B cell (primary cell): Measurements from ENCODE around the gene KARS1. TPM values are rescaled to one million over a fixed set of nuclear protein-coding genes. Genes with fewer than 3 reads are reported as not detected.

Experiments
- ATAC-seq: fragments of 200-7000 bp; cut with Tn5 transposase; one replicate; pipeline ENCODE4 v1.10.0; 2021; ENCODE audit warnings: low read depth, mild to moderate bottlenecking, moderate number of reproducible peaks, moderate library complexity
- CTCF ChIA-PET: fragments of 350-600 bp; sonication (Branson Sonifier 250); formaldehyde crosslinking; loops from one replicate; lab custom pipeline; 2021; ENCODE audit warnings: antibody characterized with exemption, inconsistent platforms; lab: Charles Lee
- POLR2A ChIA-PET: fragments of 350-600 bp; sonication (Branson Sonifier 250); formaldehyde crosslinking; loops from one replicate; lab custom pipeline; 2021; ENCODE audit warnings: antibody characterized with exemption; lab: Charles Lee
- DNase-seq: peaks from one replicate; pipeline ENCODE4 v3.0.0; 2013
- H2AFZ ChIP-seq: 2 replicates; pipeline ENCODE4 v1.6.1; 2012; ENCODE audit warnings: mild to moderate bottlenecking, low read depth, low read length; ENCODE audit not compliant: insufficient read depth, poor library complexity, severe bottlenecking
- H3K27ac ChIP-seq, 2 donors: 1 replicate in 1 of 2; 2 replicates in 1 of 2; pipeline ENCODE4 v1.5.1; 2012 to 2013; ENCODE audit warnings: low read length in 2 of 2, mild to moderate bottlenecking in 2 of 2, moderate library complexity in 1 of 2
- H3K27me3 ChIP-seq, 4 experiments: fragments of 200-600 bp in 1 of 4; sonication (generic) in 1 of 4; replicated peaks in 1 of 4; 1 replicate in 2 of 4; 2 replicates in 2 of 4; pipeline versions ENCODE4 v1.6.1 to v1.7.0; 2013 to 2016; ENCODE audit warnings: low read length in 3 of 4, mild to moderate bottlenecking in 2 of 4, mixed read lengths in 1 of 4, moderate library complexity in 1 of 4; ENCODE audit not compliant: insufficient read depth in 4 of 4, control insufficient read depth in 3 of 4; ENCODE audit errors: control extremely low read depth in 1 of 4
- H3K36me3 ChIP-seq, 2 experiments: replicated peaks in 1 of 2; 1 replicate in 1 of 2; 2 replicates in 1 of 2; pipeline versions ENCODE4 v1.6.1 to v1.7.1; 2013; ENCODE audit warnings: low read length in 1 of 2; ENCODE audit not compliant: insufficient read depth in 2 of 2, control insufficient read depth in 1 of 2; ENCODE audit errors: control extremely low read depth in 1 of 2, extremely low read depth in 1 of 2
- H3K4me1 ChIP-seq, 2 donors: fragments of 200-600 bp in 1 of 2; sonication (generic) in 1 of 2; 1 replicate in 1 of 2; 2 replicates in 1 of 2; pipeline versions ENCODE4 v1.5.1 to v1.6.1; 2013 to 2017; ENCODE audit warnings: low read length in 2 of 2; ENCODE audit not compliant: control insufficient read depth in 2 of 2, insufficient read depth in 2 of 2
- H3K4me2 ChIP-seq: replicated peaks from 2 replicates; pipeline ENCODE3; 2012; ENCODE audit warnings: mild to moderate bottlenecking, low read depth, low read length; ENCODE audit not compliant: poor library complexity, severe bottlenecking
- H3K4me3 ChIP-seq, 5 experiments: fragments of 200-600 bp in 1 of 5; sonication (generic) in 1 of 5; 1 replicate in 3 of 5; 2 replicates in 2 of 5; pipeline versions ENCODE4 v1.5.1 to v1.7.0; 2011 to 2016; ENCODE audit warnings: low read length in 4 of 5, mild to moderate bottlenecking in 4 of 5, low read depth in 2 of 5, control low read depth in 1 of 5, moderate library complexity in 1 of 5; ENCODE audit not compliant: insufficient read depth in 1 of 5; ENCODE audit errors: control extremely low read depth in 1 of 5, extremely low read depth in 1 of 5
- H3K79me2 ChIP-seq: fragments of 200-600 bp; sonication (generic); one replicate; pipeline ENCODE4 v1.6.0; 2016; ENCODE audit warnings: low read length; ENCODE audit not compliant: control insufficient read depth, insufficient read depth
- H3K9ac ChIP-seq: fragments of 200-600 bp; sonication (generic); 2 replicates; pipeline ENCODE4 v1.6.1; 2017; ENCODE audit warnings: mild to moderate bottlenecking, low read length, moderate library complexity
- H3K9me3 ChIP-seq, 3 donors: one replicate each; pipeline versions ENCODE4 v1.6.1 to v1.7.1; 2013; ENCODE audit warnings: low read length in 2 of 3; ENCODE audit not compliant: control insufficient read depth in 2 of 3, insufficient read depth in 1 of 3; ENCODE audit errors: control extremely low read depth in 1 of 3
- H4K20me1 ChIP-seq: 2 replicates; pipeline ENCODE4 v1.6.0; 2012; ENCODE audit warnings: mild to moderate bottlenecking, low read length; ENCODE audit not compliant: insufficient read depth, control insufficient read depth, poor library complexity, severe bottlenecking
- H3K27ac Mint-ChIP-seq: one replicate; pipeline ENCODE4 v1.8.0; 2021; ENCODE audit warnings: mixed read lengths
- H3K27me3 Mint-ChIP-seq: one replicate; pipeline ENCODE4 v1.8.0; 2021; ENCODE audit warnings: mixed read lengths
- H3K4me1 Mint-ChIP-seq: one replicate; pipeline ENCODE4 v1.8.0; 2021; ENCODE audit warnings: mixed read lengths
- H3K4me3 Mint-ChIP-seq: one replicate; pipeline ENCODE4 v1.8.0; 2021; ENCODE audit warnings: mixed read lengths
- H3K9me3 Mint-ChIP-seq: one replicate; pipeline ENCODE4 v1.8.0; 2022; ENCODE audit warnings: mixed read lengths; ENCODE audit not compliant: insufficient read depth
- CTCF ChIP-seq: fragments of 200-600 bp; IDR thresholded peaks from one replicate; pipeline ENCODE4 v1.8.0; 2022; ENCODE audit warnings: antibody characterized with exemption, mild to moderate bottlenecking
- EZH2 ChIP-seq: IDR thresholded peaks from 2 replicates; pipeline ENCODE4 v1.6.1; 2012; ENCODE audit warnings: borderline replicate concordance, low read depth, mild to moderate bottlenecking, moderate library complexity, low read length; ENCODE audit not compliant: insufficient read depth, poor library complexity, severe bottlenecking
- WGBS: methylation state at CpG from one replicate; pipeline ENCODE4 v1.1.5; 2013; ENCODE audit warnings: missing lambda C conversion rate; ENCODE audit not compliant: insufficient coverage; 5-methylcytosine and 5-hydroxymethylcytosine counted together
- intact Hi-C: fragments of 100-400 bp; cut with micrococcal nuclease; formaldehyde crosslinking; loops from one replicate; pipeline ENCODE4 v1.10.0; 2022
- polyA plus RNA-seq: library from polyadenylated mRNA; depleted of rRNA; stranded (reverse); fragments of >200 nt; gene quantifications from 2 replicates; pipeline ENCODE4 v1.2.3, GENCODE V29; 2012
- total RNA-seq, 2 donors: library from RNA; stranded (reverse); fragments of 120-200 nt in 1 of 2; gene quantifications; 1 replicate in 1 of 2; 2 replicates in 1 of 2; pipeline versions ENCODE4 v1.2.3 to v1.2.4, GENCODE V29; 2013 to 2022

KARS1 gene
- total and polyA plus RNA-seq, 2 donors (not counting 1 experiment from before 2014, with no cell fraction given): 70.7 to 114 TPM

- ChIA-PET POLR2A (interaction anchor here (0.5 kb wide), 1 partner anchor 30 kb away, joined by 6 read pairs; no protein-coding TSS in a partner anchor), CTCF (interaction anchor here (0.9 to 1.2 kb wide), 2 partner anchors 10 to 32 kb away, joined by 3 read pairs; no protein-coding TSS in a partner anchor)
- Histone ChIP-seq H3K27me3 (no peaks in the 10 kb centered on the region), H4K20me1 (no peaks in the 10 kb centered on the region), H3K36me3 (no peaks in the 10 kb centered on the region), H3K4me2 (peak overlapping the region; percentile 42), H3K4me1 (peaks cover 30 to 54% of the 10 kb centered on the region in 2 donors), H3K9ac (peak overlapping the region; percentile 39), H2AFZ (peak overlapping the region; percentile 54), H3K9me3 (no peaks in the 10 kb centered on the region), H3K27ac (peak overlapping the region; percentile 34 to 70), H3K79me2 (no peaks in the 10 kb centered on the region), H3K4me3 (peak overlapping the region in 1 of 5 experiments; percentile 29)
- DNase-seq (peak; percentile 60), ATAC-seq (peak; percentile 87)
- 14% methylated on average over 1 of the region's 3 CpGs for WGBS
- Mint-ChIP-seq H3K4me1 (peaks cover 48% of the 10 kb centered on the region), H3K9me3 (no peaks in the 10 kb centered on the region), H3K27ac (peak overlapping the region; percentile 65), H3K4me3 (peak overlapping the region; percentile 33), H3K27me3 (no peaks in the 10 kb centered on the region)
- TF ChIP-seq CTCF (no peak), EZH2 (no peak)
- intact Hi-C loops: loop anchor here (2.0 kb wide), 1 partner anchor 13 kb away; no protein-coding TSS in a partner anchor
These were observed 63.4 kb downstream of the KARS1 start for GRCh38 chr16:75584108-75584507.

- no peaks in the 10 kb centered on the region for H3K27me3 Mint-ChIP-seq
- H3K9me3 Mint-ChIP-seq: no peaks in the 10 kb centered on the region
- peaks cover 50% of the 10 kb centered on the region for H3K4me1 Mint-ChIP-seq
- Histone ChIP-seq H3K4me1 (peaks cover 25 to 63% of the 10 kb centered on the region in 2 donors), H3K79me2 (peaks cover 9% of the 10 kb centered on the region), H3K4me3 (no peak overlapping the region), H3K9ac (no peak overlapping the region), H3K36me3 (peaks cover 7 to 41% of the 10 kb centered on the region in 2 experiments), H2AFZ (no peak overlapping the region), H3K27ac (peak overlapping the region; percentile 36 to 43), H3K4me2 (peak overlapping the region; percentile 35), H3K9me3 (no peaks in the 10 kb centered on the region), H4K20me1 (peaks cover 11% of the 10 kb centered on the region), H3K27me3 (no peaks in the 10 kb centered on the region)
- peak overlapping the region; percentile 44 for H3K4me3 Mint-ChIP-seq
- DNase-seq (peak; percentile 34), ATAC-seq (no peak)
- ChIA-PET POLR2A (no interaction called here), CTCF (interaction anchor here (0.8 to 0.9 kb wide), 2 partner anchors 9 to 114 kb away, joined by 3 to 5 read pairs; no protein-coding TSS in a partner anchor)
- TF ChIP-seq CTCF (no peak), EZH2 (no peak)
- H3K27ac Mint-ChIP-seq: peak overlapping the region; percentile 50
- intact Hi-C loops: no loop called here
- 42% methylated on average over 6 of the region's 7 CpGs for WGBS
These were observed 68.1 kb downstream of the KARS1 start for GRCh38 chr16:75579281-75579834.
